IMR-90 (cell line): ENCODE measurements around the gene MKKS. TPM values are rescaled to one million over a fixed set of nuclear protein-coding genes. Genes with fewer than 3 reads are reported as not detected.

ENCODE experiments used
- ATAC-seq: fragments of 200-7000 bp; cut with Tn5 transposase; 2 replicates; pipeline ENCODE4 v1.9.1; 2020; ENCODE audit warnings: low read depth, mild to moderate bottlenecking, moderate library complexity
- BruUV-seq: library from RNA; stranded (reverse); fragments of 400-500 nt; replicated peaks from 2 replicates; lab custom pipeline; 2021; lab: Mats Ljungman, UMichigan
- CTCF ChIA-PET: fragments of 300-600 bp; formaldehyde crosslinking; extraction: SDS; loops from one replicate; lab custom pipeline; 2021; ENCODE audit warnings: antibody characterized with exemption; lab: Yijun Ruan, JAX
- POLR2A ChIA-PET: fragments of 300-600 bp; sonication (Branson Sonifier 250); formaldehyde crosslinking; loops from one replicate; lab custom pipeline; 2022; ENCODE audit warnings: antibody characterized with exemption; ENCODE audit not compliant: unreplicated experiment; lab: Charles Lee
- DNase-seq: peaks from one replicate; pipeline ENCODE4 v3.0.0; 2013
- H2AFZ ChIP-seq: replicated peaks from 2 replicates; pipeline ENCODE3; 2013; ENCODE audit warnings: low read length, mild to moderate bottlenecking; ENCODE audit not compliant: poor library complexity
- H2AK5ac ChIP-seq: 2 replicates; pipeline ENCODE4 v1.6.1; 2013; ENCODE audit warnings: low read depth, low read length, inconsistent platforms
- H2AK9ac ChIP-seq: replicated peaks from 2 replicates; pipeline ENCODE3; 2013; ENCODE audit warnings: mild to moderate bottlenecking, low read depth, low read length, moderate library complexity; ENCODE audit not compliant: poor library complexity
- H2BK120ac ChIP-seq: 2 replicates; pipeline ENCODE4 v1.6.1; 2013; ENCODE audit warnings: low read depth, low read length, inconsistent platforms
- H2BK15ac ChIP-seq: 3 replicates; pipeline ENCODE4 v1.6.1; 2013; ENCODE audit warnings: low read depth, low read length, inconsistent platforms
- H2BK20ac ChIP-seq: 2 replicates; pipeline ENCODE4 v1.6.1; 2013; ENCODE audit warnings: low read depth, mild to moderate bottlenecking, inconsistent platforms, low read length, moderate library complexity
- H2BK5ac ChIP-seq: 2 replicates; pipeline ENCODE4 v1.6.1; 2013; ENCODE audit warnings: mild to moderate bottlenecking, low read depth, low read length, inconsistent platforms; ENCODE audit not compliant: poor library complexity, severe bottlenecking
- H3K14ac ChIP-seq: replicated peaks from 2 replicates; pipeline ENCODE4 v1.6.1; 2013; ENCODE audit warnings: low read depth, low read length, inconsistent platforms
- H3K18ac ChIP-seq: 2 replicates; pipeline ENCODE4 v1.6.1; 2013; ENCODE audit warnings: low read depth, low read length, control low read depth
- H3K23ac ChIP-seq: 2 replicates; pipeline ENCODE4 v1.6.1; 2013; ENCODE audit warnings: low read depth, low read length, inconsistent platforms
- H3K27ac ChIP-seq: 2 replicates; pipeline ENCODE4 v1.5.1; 2013; ENCODE audit warnings: mild to moderate bottlenecking, control low read depth, low read length; ENCODE audit not compliant: insufficient read depth
- H3K27me3 ChIP-seq: 2 replicates; pipeline ENCODE4 v1.6.1; 2013; ENCODE audit warnings: low read length; ENCODE audit not compliant: control insufficient read depth, insufficient read depth
- H3K36me3 ChIP-seq: 2 replicates; pipeline ENCODE4 v1.6.1; 2013; ENCODE audit warnings: low read length, mixed read lengths; ENCODE audit not compliant: control insufficient read depth, insufficient read depth
- H3K4ac ChIP-seq: 2 replicates; pipeline ENCODE4 v1.6.1; 2013; ENCODE audit warnings: low read depth, low read length, inconsistent platforms
- H3K4me1 ChIP-seq: 2 replicates; pipeline ENCODE4 v1.6.1; 2013; ENCODE audit warnings: low read length, mixed read lengths; ENCODE audit not compliant: control insufficient read depth, insufficient read depth
- H3K4me2 ChIP-seq: 2 replicates; pipeline ENCODE4 v1.6.1; 2013; ENCODE audit warnings: low read depth, mild to moderate bottlenecking, control low read depth, low read length, moderate library complexity
- H3K4me3 ChIP-seq: 2 replicates; pipeline ENCODE4 v1.5.1; 2013; ENCODE audit warnings: low read depth, mild to moderate bottlenecking, control low read depth, low read length, moderate library complexity; ENCODE audit not compliant: insufficient read depth
- H3K56ac ChIP-seq: 2 replicates; pipeline ENCODE4 v1.6.1; 2013; ENCODE audit warnings: low read length, inconsistent platforms; ENCODE audit not compliant: insufficient read depth; ENCODE audit errors: extremely low read depth
- H3K79me1 ChIP-seq, 2 experiments: 2 replicates each; pipeline ENCODE4 v1.6.1; 2013; ENCODE audit warnings: low read length in 2 of 2, inconsistent platforms in 1 of 2, low read depth in 1 of 2
- H3K9ac ChIP-seq: 2 replicates; pipeline ENCODE4 v1.6.1; 2013; ENCODE audit warnings: low read depth, low read length, control low read depth
- H3K9me1 ChIP-seq: 2 replicates; pipeline ENCODE4 v1.6.1; 2013; ENCODE audit warnings: low read length, inconsistent platforms; ENCODE audit not compliant: insufficient read depth
- H3K9me3 ChIP-seq: 2 replicates; pipeline ENCODE4 v1.6.1; 2013; ENCODE audit warnings: low read length; ENCODE audit not compliant: control insufficient read depth, insufficient read depth
- H4K20me1 ChIP-seq: 2 replicates; pipeline ENCODE4 v1.6.1; 2013; ENCODE audit warnings: low read length, inconsistent platforms; ENCODE audit not compliant: insufficient read depth
- H4K5ac ChIP-seq: 2 replicates; pipeline ENCODE4 v1.6.1; 2013; ENCODE audit warnings: mild to moderate bottlenecking, low read depth, low read length, control low read depth
- H4K8ac ChIP-seq, 2 experiments: 2 replicates each; pipeline ENCODE4 v1.6.1; 2013; ENCODE audit warnings: low read depth in 2 of 2, low read length in 2 of 2, control low read depth in 1 of 2, inconsistent platforms in 1 of 2
- H4K91ac ChIP-seq: 2 replicates; pipeline ENCODE4 v1.6.1; 2013; ENCODE audit warnings: low read depth, low read length, inconsistent platforms; ENCODE audit not compliant: insufficient read depth
- BHLHE40 ChIP-seq: fragments of 150-350 bp; IDR thresholded peaks from 2 replicates; pipeline ENCODE4 v1.6.1; 2016; ENCODE audit warnings: mild to moderate bottlenecking, low read depth, low read length
- CEBPB ChIP-seq: IDR thresholded peaks from 2 replicates; pipeline ENCODE4 v1.6.1; 2012; ENCODE audit warnings: low read depth, low read length, improper control_type of control experiment
- CHD1 ChIP-seq: IDR thresholded peaks from 2 replicates; pipeline ENCODE4 v1.6.1; 2012; ENCODE audit warnings: low read depth, low read length, improper control_type of control experiment
- FOS ChIP-seq: fragments of 150-350 bp; IDR thresholded peaks from 2 replicates; pipeline ENCODE4 v1.6.1; 2016; ENCODE audit warnings: low read depth, low read length
- MAFK ChIP-seq: IDR thresholded peaks from 2 replicates; pipeline ENCODE4 v1.6.1; 2012; ENCODE audit warnings: low read depth, low read length, improper control_type of control experiment
- MAZ ChIP-seq: IDR thresholded peaks from 2 replicates; pipeline ENCODE4 v1.6.1; 2012; ENCODE audit warnings: low read depth, mild to moderate bottlenecking, low read length, improper control_type of control experiment, moderate library complexity, borderline replicate concordance
- MXI1 ChIP-seq: IDR thresholded peaks from 2 replicates; pipeline ENCODE4 v1.6.1; 2012; ENCODE audit warnings: low read depth, mild to moderate bottlenecking, low read length, moderate library complexity, borderline replicate concordance
- NFE2L2 ChIP-seq: fragments of 150-350 bp; IDR thresholded peaks from 2 replicates; pipeline ENCODE4 v1.6.1; 2016; ENCODE audit warnings: low read depth, mild to moderate bottlenecking, low read length
- POLR2A ChIP-seq: IDR thresholded peaks from 2 replicates; pipeline ENCODE4 v1.6.1; 2012; ENCODE audit warnings: mild to moderate bottlenecking, low read depth, low read length
- RAD21 ChIP-seq: IDR thresholded peaks from 2 replicates; pipeline ENCODE4 v1.6.1; 2012; ENCODE audit warnings: low read length, improper control_type of control experiment
- RCOR1 ChIP-seq: IDR thresholded peaks from 2 replicates; pipeline ENCODE4 v1.6.1; 2012; ENCODE audit warnings: mild to moderate bottlenecking, low read length, improper control_type of control experiment; ENCODE audit not compliant: insufficient replicate concordance
- RFX5 ChIP-seq: IDR thresholded peaks from 2 replicates; pipeline ENCODE4 v1.8.0; 2012; ENCODE audit warnings: low read depth, mild to moderate bottlenecking, low read length, moderate library complexity
- SMC3 ChIP-seq: fragments of 150-350 bp; IDR thresholded peaks from 2 replicates; pipeline ENCODE4 v1.6.1; 2016; ENCODE audit warnings: low read depth, mild to moderate bottlenecking, antibody characterized with exemption, low read length, moderate library complexity
- WGBS, 2 experiments: methylation state at CpG; one replicate each; pipeline versions ENCODE4 v1.1.5 to v1.1.7; 2013; ENCODE audit warnings: missing lambda C conversion rate in 2 of 2; ENCODE audit not compliant: insufficient read length in 1 of 2; ENCODE audit errors: extremely low coverage in 2 of 2; 5-methylcytosine and 5-hydroxymethylcytosine counted together
- dilution Hi-C: fragments of 300-500 bp; cut with HindIII; formaldehyde crosslinking; loops from one replicate; pipeline ENCODE4 v1.14.3; 2018; ENCODE audit warnings: low sequenced_read_pairs; ENCODE audit not compliant: unreplicated experiment
- in situ Hi-C: fragments of 300-500 bp; cut with MboI; formaldehyde crosslinking; loops from 3 replicates; pipeline ENCODE4 v1.14.3; 2019; ENCODE audit warnings: low sequenced_read_pairs, inconsistent platforms, mixed read lengths
- intact Hi-C: fragments of 100-400 bp; cut with micrococcal nuclease; formaldehyde crosslinking; loops from 2 replicates; pipeline ENCODE4 v1.10.0; 2022
- polyA plus RNA-seq, 3 experiments: library from polyadenylated mRNA; depleted of rRNA; stranded (reverse); fragments of >200 nt; gene quantifications; 2 replicates each; pipeline ENCODE4 v1.2.3, GENCODE V29; 2012; ENCODE audit warnings: low replicate concordance in 1 of 3
- total RNA-seq: library from RNA; depleted of rRNA; stranded (reverse); fragments of >200 nt; gene quantifications from 2 replicates; pipeline ENCODE4 v1.2.3, GENCODE V29; 2012
- TF ChIP-seq, protein P1 (sequence below): conservative IDR thresholded peaks from 2 replicates; pipeline ENCODE4 v1.5.1; 2012; ENCODE audit warnings: mild to moderate bottlenecking, low read depth, low read length, improper control_type of control experiment
- TF ChIP-seq, protein P2 (sequence below): fragments of 150-350 bp; IDR thresholded peaks from 2 replicates; pipeline ENCODE4 v1.6.1; 2016; ENCODE audit warnings: low read depth, mild to moderate bottlenecking, low read length, moderate library complexity, borderline replicate concordance
- TF ChIP-seq, protein P3 (sequence below): fragments of 150-350 bp; IDR thresholded peaks from 2 replicates; pipeline ENCODE4 v1.6.1; 2017; ENCODE audit warnings: mild to moderate bottlenecking, antibody characterized with exemption, low read length, low read depth

The MKKS gene
- total and polyA plus RNA-seq, 2 of the 4 experiments (the other 2 are of a cell fraction) = 6.9 to 7.5 TPM

DNA sequence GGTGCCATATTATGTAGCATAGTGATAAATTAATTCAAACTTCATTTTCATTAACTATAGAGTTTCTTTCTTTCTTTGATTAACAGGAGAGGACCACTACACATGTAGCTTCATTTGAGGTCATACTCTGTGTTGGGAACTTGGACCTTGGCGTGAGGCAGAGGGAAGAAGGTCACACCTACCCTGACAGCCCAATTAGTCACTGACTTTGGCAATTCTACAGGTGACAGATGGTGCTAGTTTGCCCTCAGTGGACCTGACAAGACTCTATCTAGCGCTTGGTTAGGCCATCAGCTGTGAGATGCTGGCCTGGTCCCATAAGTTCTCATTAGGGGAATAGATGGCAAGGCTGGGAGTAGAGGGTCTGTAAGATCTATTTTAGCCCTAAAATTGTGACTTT, 15.2 kb upstream of the MKKS start:
- Histone ChIP-seq H3K4ac (peak overlapping the region; percentile 64; the same call in 1 of the 2 replicates), H3K14ac (peak overlapping the region; percentile 61; the same call in 1 of the 2 replicates), H2AK5ac (0 out of 2 replicates have a peak overlapping the region, but pooled peaks have one; percentile 13), H3K4me3 (no peak overlapping the region), H3K56ac (no peak overlapping the region), H4K5ac (no peak overlapping the region), H3K18ac (no peak overlapping the region), H3K9ac (no peak overlapping the region), H2BK5ac (no peak overlapping the region), H3K9me3 (no peaks in the 10 kb centered on the region), H3K4me1 (no peaks in the 10 kb centered on the region), H2AFZ (no peak overlapping the region), H4K20me1 (no peaks in the 10 kb centered on the region), H3K23ac (peak overlapping the region; percentile 5; the same call in 1 of the 2 replicates), H2BK20ac (no peak overlapping the region), H3K27me3 (no peaks in the 10 kb centered on the region), H3K9me1 (peaks cover 5% of the 10 kb centered on the region; the same call in 1 of the 2 replicates), H3K4me2 (no peak overlapping the region), H3K36me3 (no peaks in the 10 kb centered on the region), H4K91ac (no peak overlapping the region), H3K27ac (no peak overlapping the region), H2AK9ac (no peak overlapping the region), H3K79me1 (peaks cover 8 to 25% of the 10 kb centered on the region in 2 experiments; a peak in 3 of 4 replicates), H4K8ac (no peak overlapping the region), H2BK15ac (0 out of 3 replicates have a peak overlapping the region, but pooled peaks have one; percentile 30), H2BK120ac (no peak overlapping the region)
- ATAC-seq (no peak), DNase-seq (no peak)
- CTCF ChIA-PET = interaction anchor here (0.8 to 1.0 kb wide), 2 partner anchors 15 to 55 kb away, joined by 3 read pairs; no protein-coding TSS in a partner anchor
- POLR2A ChIA-PET = no interaction called here
- in situ Hi-C loops (no loop called here), dilution Hi-C loops (no loop called here), intact Hi-C loops (no loop called here)
- BruUV-seq = no TSS peak
- WGBS, 2 experiments = 80% methylated on average over 1 of the region's 2 CpGs; no CpG with 5 or more reads in 1 of the 2 experiments
- TF ChIP-seq CHD1 = no peak
- no peak for TF ChIP-seq RCOR1
- no peak for TF ChIP-seq RAD21
- TF ChIP-seq NFE2L2 = no peak
- TF ChIP-seq, protein P1, sequence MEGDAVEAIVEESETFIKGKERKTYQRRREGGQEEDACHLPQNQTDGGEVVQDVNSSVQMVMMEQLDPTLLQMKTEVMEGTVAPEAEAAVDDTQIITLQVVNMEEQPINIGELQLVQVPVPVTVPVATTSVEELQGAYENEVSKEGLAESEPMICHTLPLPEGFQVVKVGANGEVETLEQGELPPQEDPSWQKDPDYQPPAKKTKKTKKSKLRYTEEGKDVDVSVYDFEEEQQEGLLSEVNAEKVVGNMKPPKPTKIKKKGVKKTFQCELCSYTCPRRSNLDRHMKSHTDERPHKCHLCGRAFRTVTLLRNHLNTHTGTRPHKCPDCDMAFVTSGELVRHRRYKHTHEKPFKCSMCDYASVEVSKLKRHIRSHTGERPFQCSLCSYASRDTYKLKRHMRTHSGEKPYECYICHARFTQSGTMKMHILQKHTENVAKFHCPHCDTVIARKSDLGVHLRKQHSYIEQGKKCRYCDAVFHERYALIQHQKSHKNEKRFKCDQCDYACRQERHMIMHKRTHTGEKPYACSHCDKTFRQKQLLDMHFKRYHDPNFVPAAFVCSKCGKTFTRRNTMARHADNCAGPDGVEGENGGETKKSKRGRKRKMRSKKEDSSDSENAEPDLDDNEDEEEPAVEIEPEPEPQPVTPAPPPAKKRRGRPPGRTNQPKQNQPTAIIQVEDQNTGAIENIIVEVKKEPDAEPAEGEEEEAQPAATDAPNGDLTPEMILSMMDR = no peak
- TF ChIP-seq, protein P2, sequence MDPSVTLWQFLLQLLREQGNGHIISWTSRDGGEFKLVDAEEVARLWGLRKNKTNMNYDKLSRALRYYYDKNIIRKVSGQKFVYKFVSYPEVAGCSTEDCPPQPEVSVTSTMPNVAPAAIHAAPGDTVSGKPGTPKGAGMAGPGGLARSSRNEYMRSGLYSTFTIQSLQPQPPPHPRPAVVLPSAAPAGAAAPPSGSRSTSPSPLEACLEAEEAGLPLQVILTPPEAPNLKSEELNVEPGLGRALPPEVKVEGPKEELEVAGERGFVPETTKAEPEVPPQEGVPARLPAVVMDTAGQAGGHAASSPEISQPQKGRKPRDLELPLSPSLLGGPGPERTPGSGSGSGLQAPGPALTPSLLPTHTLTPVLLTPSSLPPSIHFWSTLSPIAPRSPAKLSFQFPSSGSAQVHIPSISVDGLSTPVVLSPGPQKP = no peak
- TF ChIP-seq RFX5 = no peak
- no peak for TF ChIP-seq SMC3
- no peak for TF ChIP-seq POLR2A
- TF ChIP-seq, protein P3, sequence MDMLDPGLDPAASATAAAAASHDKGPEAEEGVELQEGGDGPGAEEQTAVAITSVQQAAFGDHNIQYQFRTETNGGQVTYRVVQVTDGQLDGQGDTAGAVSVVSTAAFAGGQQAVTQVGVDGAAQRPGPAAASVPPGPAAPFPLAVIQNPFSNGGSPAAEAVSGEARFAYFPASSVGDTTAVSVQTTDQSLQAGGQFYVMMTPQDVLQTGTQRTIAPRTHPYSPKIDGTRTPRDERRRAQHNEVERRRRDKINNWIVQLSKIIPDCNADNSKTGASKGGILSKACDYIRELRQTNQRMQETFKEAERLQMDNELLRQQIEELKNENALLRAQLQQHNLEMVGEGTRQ = no peak
- TF ChIP-seq FOS = no peak
- TF ChIP-seq MAZ = no peak
- TF ChIP-seq MAFK = no peak
- no peak for TF ChIP-seq BHLHE40
- no peak for TF ChIP-seq CEBPB
- no peak for TF ChIP-seq MXI1
